Measurements from ENCODE around the gene PDCD4.

Gene PDCD4

GRCh38 chr10:110897184-110897583 is 25.5 kb downstream of the PDCD4 start:
- no peak for TF ChIP-seq CTCF (IDR thresholded peaks at IDR 0.05; ENCODE audit: low read depth, low read length)
- Histone ChIP-seq H3K4me3 (ENCODE audit: low read depth, low read length) (no peak overlapping the region), H3K9me3 (ENCODE audit: severe bottlenecking) (no peaks in the 10 kb centered on the region), H3K36me3 (peaks cover 45% of the 10 kb centered on the region), H3K27ac (no peak overlapping the region), H3K27me3 (ENCODE audit: insufficient read depth, low read depth, severe bottlenecking) (no peaks in the 10 kb centered on the region)
- DNase-seq, result no peak

DNA sequence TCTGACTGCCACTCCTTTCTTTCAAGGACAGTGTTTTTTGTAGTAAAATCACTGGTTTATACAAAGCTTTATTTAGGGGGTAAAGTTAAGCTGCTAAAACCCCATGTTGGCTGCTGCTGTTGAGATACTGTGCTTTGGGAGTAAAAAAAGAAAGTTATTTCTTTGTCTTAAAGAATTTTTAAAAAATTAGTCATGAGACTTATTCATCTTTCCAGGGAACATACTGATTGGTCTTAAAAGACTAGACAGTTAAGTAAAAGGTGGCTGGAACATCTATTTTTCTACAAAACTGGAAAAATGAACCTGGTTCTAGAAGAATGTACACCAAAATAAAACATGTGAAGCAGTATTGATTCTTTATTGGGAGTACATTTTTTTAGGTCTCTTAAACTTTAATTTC is 26.7 kb downstream of the PDCD4 start:
- DNase-seq, result no peak
- TF ChIP-seq CTCF (IDR thresholded peaks at IDR 0.05; ENCODE audit: low read depth, low read length), result no peak

DNA sequence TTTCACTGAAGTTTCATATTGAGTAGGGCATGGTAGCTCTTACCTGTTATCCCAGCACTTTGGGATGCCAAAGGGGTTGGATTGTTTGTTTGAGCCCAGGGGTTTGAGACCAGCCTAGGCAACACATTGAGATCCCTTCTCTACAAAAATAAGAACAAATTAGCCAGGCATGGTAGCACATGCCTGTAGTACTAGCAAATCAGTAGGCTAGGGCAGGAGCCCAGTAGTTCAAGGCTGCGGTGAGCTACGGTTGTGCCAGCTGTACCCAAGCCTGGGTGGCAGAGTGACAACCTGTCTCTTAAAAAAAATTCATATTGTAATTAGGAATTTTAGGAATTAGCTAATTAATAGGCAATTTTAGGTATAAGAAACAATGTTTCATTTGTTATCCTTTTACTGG is 29.3 kb downstream of the PDCD4 start:
- DNase-seq, result no peak
- no peaks in the 10 kb centered on the region for H3K9me3 ChIP-seq (ENCODE audit: severe bottlenecking)
- peaks cover 22% of the 10 kb centered on the region for H3K36me3 ChIP-seq
- no peaks in the 10 kb centered on the region for H3K27me3 ChIP-seq (ENCODE audit: insufficient read depth, low read depth, severe bottlenecking)
- no peak overlapping the region for H3K4me3 ChIP-seq (ENCODE audit: low read depth, low read length)
- TF ChIP-seq CTCF (IDR thresholded peaks at IDR 0.05; ENCODE audit: low read depth, low read length), result no peak
- H3K27ac ChIP-seq, result no peak overlapping the region

More for the DNA sequence above, 26.7 kb downstream of the PDCD4 start:
- no peaks in the 10 kb centered on the region for H3K27me3 ChIP-seq (ENCODE audit: insufficient read depth, low read depth, severe bottlenecking)
- H3K9me3 ChIP-seq (ENCODE audit: severe bottlenecking), result no peaks in the 10 kb centered on the region
- H3K4me3 ChIP-seq (ENCODE audit: low read depth, low read length), result no peak overlapping the region
- H3K27ac ChIP-seq, result no peak overlapping the region
- peaks cover 34% of the 10 kb centered on the region for H3K36me3 ChIP-seq

- Histone ChIP-seq H3K9me3 (ENCODE audit: severe bottlenecking) (no peaks in the 10 kb centered on the region), H3K27me3 (ENCODE audit: insufficient read depth, low read depth, severe bottlenecking) (no peaks in the 10 kb centered on the region), H3K36me3 (peaks cover 14% of the 10 kb centered on the region), H3K4me3 (ENCODE audit: low read depth, low read length) (no peak overlapping the region), H3K27ac (no peak overlapping the region)
- TF ChIP-seq CTCF (IDR thresholded peaks at IDR 0.05; ENCODE audit: low read depth, low read length), result no peak
- DNase-seq, result no peak
Observed at GRCh38 chr10:110901954-110902819, 30.5 kb downstream of the PDCD4 start.

- DNase-seq, result no peak
- H3K9me3 ChIP-seq (ENCODE audit: severe bottlenecking), result no peaks in the 10 kb centered on the region
- H3K27ac ChIP-seq, result no peak overlapping the region
- no peak for TF ChIP-seq CTCF (IDR thresholded peaks at IDR 0.05; ENCODE audit: low read depth, low read length)
- H3K36me3 ChIP-seq, result peaks cover 7% of the 10 kb centered on the region
- H3K27me3 ChIP-seq (ENCODE audit: insufficient read depth, low read depth, severe bottlenecking), result no peaks in the 10 kb centered on the region
- no peak overlapping the region for H3K4me3 ChIP-seq (ENCODE audit: low read depth, low read length)
Observed at GRCh38 chr10:110903280-110904278, 31.9 kb downstream of the PDCD4 start.
